H9 (cell line): Measurements from ENCODE around the gene SDK1. TPM values are rescaled to one million over a fixed set of nuclear protein-coding genes. Genes with fewer than 3 reads are reported as not detected.
A peak's percentile ranks its signal among the peaks of the same experiment; 100 is the strongest.

Experiments used
- DNase-seq: peaks from one replicate; pipeline ENCODE4 v3.0.0-alpha.2; 2017
- H2AFZ ChIP-seq: one replicate; pipeline ENCODE4 v1.6.1; 2013; ENCODE audit warnings: mild to moderate bottlenecking, low read length, control low read depth, moderate library complexity
- H2AK5ac ChIP-seq: 2 replicates; pipeline ENCODE4 v1.6.1; 2013; ENCODE audit warnings: low read length, control low read depth, mixed read lengths; ENCODE audit not compliant: insufficient read length
- H2BK120ac ChIP-seq: one replicate; pipeline ENCODE4 v1.6.1; 2013; ENCODE audit warnings: low read depth, mild to moderate bottlenecking, low read length, control low read depth, inconsistent platforms; ENCODE audit not compliant: poor library complexity, severe bottlenecking
- H2BK12ac ChIP-seq: 2 replicates; pipeline ENCODE4 v1.6.1; 2013; ENCODE audit warnings: low read length, control low read depth, mixed read lengths, low read depth; ENCODE audit not compliant: insufficient read length
- H2BK15ac ChIP-seq: 2 replicates; pipeline ENCODE4 v1.6.1; 2013; ENCODE audit warnings: low read depth, low read length, control low read depth
- H2BK20ac ChIP-seq: one replicate; pipeline ENCODE4 v1.6.1; 2013; ENCODE audit warnings: low read depth, mild to moderate bottlenecking, low read length, control low read depth, inconsistent platforms; ENCODE audit not compliant: poor library complexity, severe bottlenecking
- H2BK5ac ChIP-seq: 2 replicates; pipeline ENCODE4 v1.6.1; 2013; ENCODE audit warnings: low read length, control low read depth, mixed read lengths; ENCODE audit not compliant: insufficient read length
- H3K14ac ChIP-seq: 2 replicates; pipeline ENCODE4 v1.6.1; 2013; ENCODE audit warnings: low read length, control low read depth; ENCODE audit not compliant: insufficient read depth
- H3K18ac ChIP-seq: 2 replicates; pipeline ENCODE4 v1.6.1; 2013; ENCODE audit warnings: low read depth, mild to moderate bottlenecking, mixed read lengths, low read length, control low read depth; ENCODE audit not compliant: insufficient read length
- H3K23ac ChIP-seq: 2 replicates; pipeline ENCODE4 v1.6.1; 2013; ENCODE audit warnings: low read length, control low read depth, mixed read lengths, low read depth; ENCODE audit not compliant: insufficient read length
- H3K23me2 ChIP-seq: 2 replicates; pipeline ENCODE4 v1.6.1; 2013; ENCODE audit warnings: low read depth, mild to moderate bottlenecking, mixed read lengths, low read length, control low read depth; ENCODE audit not compliant: insufficient read length, poor library complexity, severe bottlenecking
- H3K27ac ChIP-seq: 2 replicates; pipeline ENCODE4 v1.5.1; 2013; ENCODE audit warnings: low read length, control low read depth, mixed read lengths, low read depth; ENCODE audit not compliant: insufficient read length
- H3K27me3 ChIP-seq: 2 replicates; pipeline ENCODE4 v1.6.1; 2013; ENCODE audit warnings: low read length, control low read depth, inconsistent platforms; ENCODE audit not compliant: insufficient read depth
- H3K4ac ChIP-seq: 2 replicates; pipeline ENCODE4 v1.6.1; 2013; ENCODE audit warnings: low read depth, mild to moderate bottlenecking, control low read depth, inconsistent platforms, low read length, moderate library complexity
- H3K4me1 ChIP-seq: 2 replicates; pipeline ENCODE4 v1.6.1; 2013; ENCODE audit warnings: low read length, control low read depth, inconsistent platforms; ENCODE audit not compliant: insufficient read depth
- H3K4me2 ChIP-seq: 2 replicates; pipeline ENCODE4 v1.6.1; 2013; ENCODE audit warnings: low read length, control low read depth, mixed read lengths; ENCODE audit not compliant: insufficient read length, insufficient read depth
- H3K56ac ChIP-seq: 2 replicates; pipeline ENCODE4 v1.6.1; 2013; ENCODE audit warnings: low read depth, mild to moderate bottlenecking, mixed read lengths, low read length, control low read depth; ENCODE audit not compliant: insufficient read length
- H3K79me1 ChIP-seq: 2 replicates; pipeline ENCODE4 v1.6.1; 2013; ENCODE audit warnings: low read depth, mild to moderate bottlenecking, moderate library complexity, low read length, control low read depth, inconsistent platforms; ENCODE audit not compliant: insufficient read depth, poor library complexity, severe bottlenecking
- H3K79me2 ChIP-seq: 2 replicates; pipeline ENCODE4 v1.6.1; 2013; ENCODE audit warnings: low read length, control low read depth, inconsistent platforms; ENCODE audit not compliant: insufficient read depth
- H3K9ac ChIP-seq: 2 replicates; pipeline ENCODE4 v1.6.1; 2013; ENCODE audit warnings: low read length, control low read depth, mixed read lengths; ENCODE audit not compliant: insufficient read length; ENCODE audit errors: extremely low read depth
- H3K9me3 ChIP-seq: one replicate; pipeline ENCODE4 v1.6.1; 2013; ENCODE audit warnings: low read depth, low read length, inconsistent platforms; ENCODE audit not compliant: control insufficient read depth
- H3T11ph ChIP-seq: one replicate; pipeline ENCODE4 v1.6.1; 2013; ENCODE audit warnings: mild to moderate bottlenecking, low read length, control low read depth, inconsistent platforms
- H4K20me1 ChIP-seq: one replicate; pipeline ENCODE4 v1.6.1; 2013; ENCODE audit not compliant: control insufficient read depth, insufficient read length, insufficient read depth
- H4K5ac ChIP-seq: 2 replicates; pipeline ENCODE4 v1.6.1; 2013; ENCODE audit warnings: low read depth, mild to moderate bottlenecking, mixed read lengths, low read length, control low read depth; ENCODE audit not compliant: insufficient read length
- H4K8ac ChIP-seq: replicated peaks from 2 replicates; pipeline ENCODE4 v1.6.1; 2013; ENCODE audit warnings: low read length, control low read depth, mixed read lengths, low read depth; ENCODE audit not compliant: insufficient read length
- H4K91ac ChIP-seq: 2 replicates; pipeline ENCODE4 v1.6.1; 2013; ENCODE audit warnings: low read depth, mild to moderate bottlenecking, moderate library complexity, mixed read lengths, low read length, control low read depth; ENCODE audit not compliant: insufficient read length
- H3K27ac Mint-ChIP-seq, 3 experiments: 2 replicates in 2 of 3; 3 replicates in 1 of 3; pipeline ENCODE4 v1.8.0; 2020 to 2021; ENCODE audit warnings: mixed read lengths in 3 of 3, mild to moderate bottlenecking in 1 of 3, moderate library complexity in 1 of 3
- H3K27me3 Mint-ChIP-seq: 2 replicates; pipeline ENCODE4 v1.8.0; 2021; ENCODE audit warnings: low read depth, mild to moderate bottlenecking, moderate library complexity, mixed read lengths
- H3K36me3 Mint-ChIP-seq, 3 experiments: 2 replicates in 2 of 3; 3 replicates in 1 of 3; pipeline ENCODE4 v1.8.0; 2020 to 2021; ENCODE audit warnings: low read depth in 3 of 3, mixed read lengths in 3 of 3; ENCODE audit not compliant: insufficient read depth in 1 of 3
- H3K4me1 Mint-ChIP-seq, 2 experiments: 2 replicates each; pipeline ENCODE4 v1.8.0; 2020; ENCODE audit warnings: mixed read lengths in 2 of 2
- H3K4me3 Mint-ChIP-seq, 2 experiments: 2 replicates in 1 of 2; 3 replicates in 1 of 2; pipeline ENCODE4 v1.8.0; 2020 to 2021; ENCODE audit warnings: mild to moderate bottlenecking in 2 of 2, mixed read lengths in 2 of 2, moderate library complexity in 1 of 2
- H3K9me3 Mint-ChIP-seq, 2 experiments: 2 replicates in 1 of 2; 3 replicates in 1 of 2; pipeline ENCODE4 v1.8.0; 2020; ENCODE audit warnings: mild to moderate bottlenecking in 2 of 2, mixed read lengths in 2 of 2, moderate library complexity in 1 of 2
- CTCF ChIP-seq: fragments of 200-600 bp; sonication (generic); conservative IDR thresholded peaks from 3 replicates; pipeline ENCODE4 v1.8.0; 2021; ENCODE audit warnings: antibody characterized with exemption, mild to moderate bottlenecking
- WGBS: extraction: QIAGEN DNeasy Blood & Tissue Kit; methylation state at CpG from one replicate; pipeline ENCODE4 v1.1.7; 2013; ENCODE audit warnings: missing lambda C conversion rate, low lambda C conversion rate, mixed read lengths; ENCODE audit not compliant: insufficient read length; ENCODE audit errors: extremely low coverage; 5-methylcytosine and 5-hydroxymethylcytosine counted together
- total RNA-seq: library from RNA; stranded (reverse); gene quantifications from 2 replicates; pipeline ENCODE4 v1.2.1, GENCODE V29; 2021

Gene SDK1
- total RNA-seq, 1 experiment from 2014 or later: 8.7 TPM

GRCh38 chr7:3965794-3966395, 664.8 kb downstream of the SDK1 start:
- no peaks in the 10 kb centered on the region for H4K20me1 ChIP-seq
- no peaks in the 10 kb centered on the region for H3K27me3 ChIP-seq
- TF ChIP-seq CTCF: no peak
- H3K4me2 ChIP-seq: no peak overlapping the region
- no peaks in the 10 kb centered on the region for H3K79me2 ChIP-seq
- H4K8ac ChIP-seq: no peak overlapping the region
- H4K5ac ChIP-seq: no peak overlapping the region
- no peak overlapping the region for H2BK20ac ChIP-seq
- no peaks in the 10 kb centered on the region for H3K4me1 Mint-ChIP-seq
- H2AFZ ChIP-seq: no peak overlapping the region
- H3K14ac ChIP-seq: peak overlapping the region; percentile 28; the same call in 1 of the 2 replicates
- no peak overlapping the region for H2BK12ac ChIP-seq
- H3K9ac ChIP-seq: no peak overlapping the region
- no peak overlapping the region for H2BK120ac ChIP-seq
- no peak overlapping the region for H2BK5ac ChIP-seq
- no peak overlapping the region for H3K4ac ChIP-seq
- H3K56ac ChIP-seq: no peak overlapping the region
- H3K23ac ChIP-seq: no peak overlapping the region
- no peak overlapping the region for H3K4me3 Mint-ChIP-seq
- no peaks in the 10 kb centered on the region for H3K9me3 ChIP-seq
- WGBS: no CpG with 5 or more reads among the region's 15 CpGs
- H3K27ac ChIP-seq: no peak overlapping the region
- no peaks in the 10 kb centered on the region for H3K4me1 ChIP-seq
- H3K23me2 ChIP-seq: no peaks in the 10 kb centered on the region
- no peak overlapping the region for H3K18ac ChIP-seq
- peaks cover 0 to 6% (median 0%) of the 10 kb centered on the region in 3 experiments; a peak in 2 of 7 replicates for H3K36me3 Mint-ChIP-seq
- H2AK5ac ChIP-seq: no peak overlapping the region
- H3K27me3 Mint-ChIP-seq: no peaks in the 10 kb centered on the region
- no peaks in the 10 kb centered on the region for H3K9me3 Mint-ChIP-seq
- peak overlapping the region; percentile 52 to 89 (median 68); a peak in 3 of 7 replicates for H3K27ac Mint-ChIP-seq
- no peak overlapping the region for H3T11ph ChIP-seq
- no peak overlapping the region for H2BK15ac ChIP-seq
- H4K91ac ChIP-seq: no peak overlapping the region
- DNase-seq: no peak
- no peaks in the 10 kb centered on the region for H3K79me1 ChIP-seq
